GM12878 (cell line): ENCODE measurements around the gene DDX54. TPM values are rescaled to one million over a fixed set of nuclear protein-coding genes. Genes with fewer than 3 reads are reported as not detected.

Experiments
- BHLHE40 ChIP-seq, 2 experiments: fragments of 450-650 bp in 1 of 2; IDR thresholded peaks; 2 replicates each; pipeline ENCODE4 v1.6.1; 2011 to 2017; ENCODE audit warnings: low read depth in 2 of 2, borderline replicate concordance in 1 of 2, improper control_type of control experiment in 1 of 2, low read length in 1 of 2, mild to moderate bottlenecking in 1 of 2
- CEBPB ChIP-seq, 2 experiments: fragments of 150-350 bp in 1 of 2; IDR thresholded peaks; 2 replicates each; pipeline ENCODE4 v1.6.1; 2012 to 2014; ENCODE audit warnings: low read depth in 2 of 2, low read length in 2 of 2, borderline replicate concordance in 1 of 2, inconsistent platforms in 1 of 2
- CHD1 ChIP-seq: IDR thresholded peaks from 2 replicates; pipeline ENCODE4 v1.6.1; 2012; ENCODE audit warnings: low read depth, low read length, improper control_type of control experiment
- ESRRA ChIP-seq: IDR thresholded peaks from 2 replicates; pipeline ENCODE4 v1.6.1; 2012; ENCODE audit warnings: mild to moderate bottlenecking, low read length, improper control_type of control experiment
- HDAC6 ChIP-seq: fragments of 200-600 bp; sonication (generic); IDR thresholded peaks from one replicate; pipeline ENCODE4 v1.8.0; 2017; ENCODE audit warnings: antibody characterized with exemption; ENCODE audit not compliant: unreplicated experiment
- HDGF ChIP-seq: fragments of 450-650 bp; IDR thresholded peaks from 2 replicates; pipeline ENCODE4 v1.6.1; 2016; ENCODE audit warnings: antibody characterized with exemption
- IKZF1 ChIP-seq: fragments of 450-650 bp; conservative IDR thresholded peaks from 2 replicates; pipeline ENCODE4 v1.6.1; 2017; ENCODE audit warnings: antibody characterized with exemption, mild to moderate bottlenecking
- IKZF2 ChIP-seq, 2 experiments: fragments of 450-650 bp; IDR thresholded peaks; 2 replicates each; pipeline ENCODE4 v1.6.1; 2017; ENCODE audit warnings: mild to moderate bottlenecking in 2 of 2, moderate library complexity in 2 of 2
- MYC ChIP-seq: IDR thresholded peaks from 2 replicates; pipeline ENCODE4 v1.6.1; 2011; ENCODE audit warnings: mild to moderate bottlenecking, low read length, moderate library complexity, inconsistent platforms; ENCODE audit not compliant: insufficient read depth, insufficient replicate concordance, insufficient read length, severe bottlenecking
- NBN ChIP-seq: fragments of 450-650 bp; IDR thresholded peaks from 2 replicates; pipeline ENCODE4 v1.6.1; 2016
- NFYA ChIP-seq: IDR thresholded peaks from 2 replicates; pipeline ENCODE4 v1.6.1; 2011; ENCODE audit warnings: low read depth, mild to moderate bottlenecking, low read length, improper control_type of control experiment, borderline replicate concordance
- PAX5 ChIP-seq: IDR thresholded peaks from 2 replicates; pipeline ENCODE4 v1.6.1; 2011; ENCODE audit warnings: low read depth, low read length, borderline replicate concordance
- RBBP5 ChIP-seq: fragments of 200-600 bp; sonication (generic); conservative IDR thresholded peaks from 2 replicates; pipeline ENCODE4 v1.6.1; 2016
- SMARCA5 ChIP-seq: fragments of 450-650 bp; IDR thresholded peaks from 2 replicates; pipeline ENCODE4 v1.6.1; 2017; ENCODE audit warnings: mild to moderate bottlenecking
- SPI1 ChIP-seq: IDR thresholded peaks from 2 replicates; pipeline ENCODE4 v1.6.1; 2011; ENCODE audit warnings: low read depth, mild to moderate bottlenecking, low read length, moderate library complexity, borderline replicate concordance; ENCODE audit not compliant: insufficient read depth
- STAT1 ChIP-seq: fragments of 450-650 bp; conservative IDR thresholded peaks from 2 replicates; pipeline ENCODE4 v1.6.1; 2014; ENCODE audit warnings: antibody characterized with exemption, mild to moderate bottlenecking
- TBL1XR1 ChIP-seq: IDR thresholded peaks from 2 replicates; pipeline ENCODE4 v1.6.1; 2012; ENCODE audit warnings: low read depth, low read length, improper control_type of control experiment
- YY1 ChIP-seq: IDR thresholded peaks from 2 replicates; pipeline ENCODE4 v1.6.1; 2011; ENCODE audit warnings: low read depth, mild to moderate bottlenecking, low read length
- polyA plus RNA-seq, 11 experiments: library from polyadenylated mRNA; depleted of rRNA in 4 of 11; unstranded in 6 of 11; stranded (reverse) in 5 of 11; fragments of >200 nt; fragmentation: Nextera tagmentation in 4 of 11; fragmentation: Illumina TruSeq in 1 of 11; extraction: Ambion mirVana in 4 of 11; extraction: Trizol in 1 of 11; gene quantifications; 1 replicate in 1 of 11; 2 replicates in 10 of 11; pipeline versions ENCODE4 v1.2.1 to v1.2.3, GENCODE V29; 2011 to 2016; ENCODE audit warnings: inconsistent platforms in 2 of 11, missing spikeins in 2 of 11, low read depth in 1 of 11
- total RNA-seq, 4 experiments: library from RNA; depleted of rRNA in 3 of 4; stranded (reverse); fragments of >200 nt in 3 of 4; fragmentation: Illumina TruSeq in 1 of 4; extraction: Trizol in 1 of 4; gene quantifications; 2 replicates each; pipeline versions ENCODE4 v1.2.1 to v1.2.3, GENCODE V29; 2013 to 2021
- TF ChIP-seq, protein P1 (sequence below): fragments of 450-650 bp; IDR thresholded peaks from 2 replicates; pipeline ENCODE4 v1.6.1; 2017; ENCODE audit warnings: low read depth, mild to moderate bottlenecking, moderate library complexity
- TF ChIP-seq, protein P2 (sequence below): IDR thresholded peaks from 2 replicates; pipeline ENCODE4 v1.6.1; 2011; ENCODE audit warnings: borderline replicate concordance, low read depth, mild to moderate bottlenecking, moderate library complexity, mixed read lengths, low read length; ENCODE audit not compliant: insufficient read depth; ENCODE audit errors: extremely low read length
- TF ChIP-seq, protein P3 (sequence below): fragments of 450-650 bp; IDR thresholded peaks from 2 replicates; pipeline ENCODE4 v1.6.1; 2016; ENCODE audit warnings: mild to moderate bottlenecking
- TF ChIP-seq, protein P4 (sequence below): IDR thresholded peaks from 2 replicates; pipeline ENCODE4 v1.6.1; 2011; ENCODE audit warnings: mild to moderate bottlenecking, low read depth, low read length, moderate library complexity; ENCODE audit not compliant: insufficient replicate concordance
- TF ChIP-seq, protein P5 (sequence below): fragments of 450-650 bp; conservative IDR thresholded peaks from 2 replicates; pipeline ENCODE4 v1.6.1; 2017; ENCODE audit warnings: mild to moderate bottlenecking, moderate library complexity

The DDX54 gene
- total and polyA plus RNA-seq, 10 of the 15 experiments (the other 5 are each of a cell fraction or from before 2014, with no cell fraction given): 1.9 to 115 (median 56.3) TPM

DNA sequence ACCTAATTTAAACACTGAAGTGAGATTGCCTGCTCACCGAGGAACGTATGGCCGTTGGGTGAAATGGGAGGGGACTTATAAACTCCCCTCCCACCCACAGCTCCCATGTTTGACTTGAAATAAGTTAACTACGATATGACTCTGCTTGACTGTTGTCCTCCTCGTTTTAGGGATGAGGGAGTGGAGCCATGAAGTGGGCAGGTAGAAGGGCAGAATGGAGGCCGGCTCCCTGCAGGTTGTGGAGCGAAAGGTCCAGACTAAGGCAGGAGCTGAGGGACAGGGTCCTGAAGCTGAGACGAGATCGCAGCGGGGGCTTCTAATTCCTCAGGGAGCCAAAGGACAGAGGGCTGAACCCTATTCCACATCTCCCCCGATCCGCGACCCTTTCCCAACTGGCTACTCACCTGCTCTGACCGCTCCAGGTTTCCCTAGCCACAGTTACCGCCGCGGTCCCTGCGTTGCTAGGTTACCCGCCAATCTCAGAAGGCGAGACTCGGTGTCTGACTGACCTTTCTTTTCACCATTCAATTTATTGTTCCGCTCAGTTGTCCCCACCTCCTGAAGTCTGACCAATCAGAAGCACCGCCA, 35.4 kb upstream of the DDX54 start (continued):
- TF ChIP-seq, protein P1, sequence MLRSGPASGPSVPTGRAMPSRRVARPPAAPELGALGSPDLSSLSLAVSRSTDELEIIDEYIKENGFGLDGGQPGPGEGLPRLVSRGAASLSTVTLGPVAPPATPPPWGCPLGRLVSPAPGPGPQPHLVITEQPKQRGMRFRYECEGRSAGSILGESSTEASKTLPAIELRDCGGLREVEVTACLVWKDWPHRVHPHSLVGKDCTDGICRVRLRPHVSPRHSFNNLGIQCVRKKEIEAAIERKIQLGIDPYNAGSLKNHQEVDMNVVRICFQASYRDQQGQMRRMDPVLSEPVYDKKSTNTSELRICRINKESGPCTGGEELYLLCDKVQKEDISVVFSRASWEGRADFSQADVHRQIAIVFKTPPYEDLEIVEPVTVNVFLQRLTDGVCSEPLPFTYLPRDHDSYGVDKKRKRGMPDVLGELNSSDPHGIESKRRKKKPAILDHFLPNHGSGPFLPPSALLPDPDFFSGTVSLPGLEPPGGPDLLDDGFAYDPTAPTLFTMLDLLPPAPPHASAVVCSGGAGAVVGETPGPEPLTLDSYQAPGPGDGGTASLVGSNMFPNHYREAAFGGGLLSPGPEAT: peak; percentile 16; the same call in 1 of the 2 replicates
- no peak for TF ChIP-seq HDAC6
- TF ChIP-seq, protein P2, sequence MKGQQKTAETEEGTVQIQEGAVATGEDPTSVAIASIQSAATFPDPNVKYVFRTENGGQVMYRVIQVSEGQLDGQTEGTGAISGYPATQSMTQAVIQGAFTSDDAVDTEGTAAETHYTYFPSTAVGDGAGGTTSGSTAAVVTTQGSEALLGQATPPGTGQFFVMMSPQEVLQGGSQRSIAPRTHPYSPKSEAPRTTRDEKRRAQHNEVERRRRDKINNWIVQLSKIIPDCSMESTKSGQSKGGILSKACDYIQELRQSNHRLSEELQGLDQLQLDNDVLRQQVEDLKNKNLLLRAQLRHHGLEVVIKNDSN: no peak
- TF ChIP-seq PAX5: no peak
- TF ChIP-seq CEBPB (IDR thresholded peaks at IDR 0.05; ENCODE audit: borderline replicate concordance in 1 of 2, low read depth in 2 of 2, low read length in 2 of 2): no peak
- TF ChIP-seq NFYA: no peak; the same call in 1 of the 2 replicates
- TF ChIP-seq TBL1XR1: 0 out of 2 replicates have a peak, but pooled peaks have one; percentile 6
- peak; percentile 39 to 51 for TF ChIP-seq IKZF2 (IDR thresholded peaks at IDR 0.05)
- TF ChIP-seq CHD1: no peak
- TF ChIP-seq, protein P3, sequence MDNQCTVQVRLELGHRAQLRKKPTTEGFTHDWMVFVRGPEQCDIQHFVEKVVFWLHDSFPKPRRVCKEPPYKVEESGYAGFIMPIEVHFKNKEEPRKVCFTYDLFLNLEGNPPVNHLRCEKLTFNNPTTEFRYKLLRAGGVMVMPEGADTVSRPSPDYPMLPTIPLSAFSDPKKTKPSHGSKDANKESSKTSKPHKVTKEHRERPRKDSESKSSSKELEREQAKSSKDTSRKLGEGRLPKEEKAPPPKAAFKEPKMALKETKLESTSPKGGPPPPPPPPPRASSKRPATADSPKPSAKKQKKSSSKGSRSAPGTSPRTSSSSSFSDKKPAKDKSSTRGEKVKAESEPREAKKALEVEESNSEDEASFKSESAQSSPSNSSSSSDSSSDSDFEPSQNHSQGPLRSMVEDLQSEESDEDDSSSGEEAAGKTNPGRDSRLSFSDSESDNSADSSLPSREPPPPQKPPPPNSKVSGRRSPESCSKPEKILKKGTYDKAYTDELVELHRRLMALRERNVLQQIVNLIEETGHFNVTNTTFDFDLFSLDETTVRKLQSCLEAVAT: 0 out of 2 replicates have a peak, but pooled peaks have one; percentile 53
- TF ChIP-seq, protein P4, sequence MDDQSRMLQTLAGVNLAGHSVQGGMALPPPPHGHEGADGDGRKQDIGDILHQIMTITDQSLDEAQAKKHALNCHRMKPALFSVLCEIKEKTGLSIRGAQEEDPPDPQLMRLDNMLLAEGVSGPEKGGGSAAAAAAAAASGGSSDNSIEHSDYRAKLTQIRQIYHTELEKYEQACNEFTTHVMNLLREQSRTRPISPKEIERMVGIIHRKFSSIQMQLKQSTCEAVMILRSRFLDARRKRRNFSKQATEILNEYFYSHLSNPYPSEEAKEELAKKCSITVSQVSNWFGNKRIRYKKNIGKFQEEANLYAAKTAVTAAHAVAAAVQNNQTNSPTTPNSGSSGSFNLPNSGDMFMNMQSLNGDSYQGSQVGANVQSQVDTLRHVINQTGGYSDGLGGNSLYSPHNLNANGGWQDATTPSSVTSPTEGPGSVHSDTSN: peak; percentile 89
- TF ChIP-seq NBN: peak; percentile 45
- no peak for TF ChIP-seq ESRRA
- no peak for TF ChIP-seq STAT1
- TF ChIP-seq, protein P5, sequence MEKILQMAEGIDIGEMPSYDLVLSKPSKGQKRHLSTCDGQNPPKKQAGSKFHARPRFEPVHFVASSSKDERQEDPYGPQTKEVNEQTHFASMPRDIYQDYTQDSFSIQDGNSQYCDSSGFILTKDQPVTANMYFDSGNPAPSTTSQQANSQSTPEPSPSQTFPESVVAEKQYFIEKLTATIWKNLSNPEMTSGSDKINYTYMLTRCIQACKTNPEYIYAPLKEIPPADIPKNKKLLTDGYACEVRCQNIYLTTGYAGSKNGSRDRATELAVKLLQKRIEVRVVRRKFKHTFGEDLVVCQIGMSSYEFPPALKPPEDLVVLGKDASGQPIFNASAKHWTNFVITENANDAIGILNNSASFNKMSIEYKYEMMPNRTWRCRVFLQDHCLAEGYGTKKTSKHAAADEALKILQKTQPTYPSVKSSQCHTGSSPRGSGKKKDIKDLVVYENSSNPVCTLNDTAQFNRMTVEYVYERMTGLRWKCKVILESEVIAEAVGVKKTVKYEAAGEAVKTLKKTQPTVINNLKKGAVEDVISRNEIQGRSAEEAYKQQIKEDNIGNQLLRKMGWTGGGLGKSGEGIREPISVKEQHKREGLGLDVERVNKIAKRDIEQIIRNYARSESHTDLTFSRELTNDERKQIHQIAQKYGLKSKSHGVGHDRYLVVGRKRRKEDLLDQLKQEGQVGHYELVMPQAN: peak; percentile 67
- TF ChIP-seq MYC: no peak
- no peak for TF ChIP-seq SPI1
- TF ChIP-seq RBBP5: no peak
- peak; percentile 12 to 28; a peak in 1 of 4 replicates for TF ChIP-seq BHLHE40 (IDR thresholded peaks at IDR 0.05; ENCODE audit: borderline replicate concordance in 1 of 2, low read depth in 2 of 2, low read length in 1 of 2)
- 0 out of 2 replicates have a peak, but pooled peaks have one; percentile 21 for TF ChIP-seq YY1
- TF ChIP-seq SMARCA5: no peak
- TF ChIP-seq HDGF: no peak
- TF ChIP-seq IKZF1: peak; percentile 59
